ENCODE measurements around the gene DLX1.

DNA sequence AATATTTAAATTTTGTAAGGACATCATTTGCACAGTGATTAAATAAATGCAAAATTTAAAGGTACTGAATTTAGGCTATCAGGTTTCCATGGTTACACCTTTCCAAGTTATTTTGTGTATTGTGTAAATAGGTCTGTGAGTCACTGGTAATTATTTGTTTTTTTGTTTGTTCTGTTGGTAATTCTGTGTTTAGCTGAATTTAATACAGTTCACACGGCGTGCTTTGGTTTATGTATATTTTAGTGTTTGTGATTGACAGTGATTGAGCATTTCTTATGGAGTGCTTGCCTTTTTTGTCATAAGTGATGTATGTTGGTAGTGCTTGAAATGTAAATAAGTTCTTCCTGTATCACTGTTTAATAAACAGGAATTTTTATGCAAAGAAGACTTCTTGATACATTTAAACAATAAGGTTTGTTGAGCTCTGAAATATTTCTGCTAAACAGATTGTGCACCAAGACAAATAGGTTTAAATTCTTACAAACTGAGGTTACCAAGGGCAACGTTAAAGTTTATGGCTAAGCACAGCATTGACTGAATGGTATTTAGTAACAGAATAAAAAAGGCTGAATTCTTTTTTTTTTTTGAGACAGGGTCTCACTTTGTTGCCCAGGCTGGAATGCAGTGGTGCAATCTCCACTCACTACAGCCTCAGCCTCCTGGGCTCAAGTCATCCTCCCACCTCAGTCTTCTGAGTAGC lies 38.3 kb upstream of the DLX1 start:
- TF ChIP-seq, protein P1, sequence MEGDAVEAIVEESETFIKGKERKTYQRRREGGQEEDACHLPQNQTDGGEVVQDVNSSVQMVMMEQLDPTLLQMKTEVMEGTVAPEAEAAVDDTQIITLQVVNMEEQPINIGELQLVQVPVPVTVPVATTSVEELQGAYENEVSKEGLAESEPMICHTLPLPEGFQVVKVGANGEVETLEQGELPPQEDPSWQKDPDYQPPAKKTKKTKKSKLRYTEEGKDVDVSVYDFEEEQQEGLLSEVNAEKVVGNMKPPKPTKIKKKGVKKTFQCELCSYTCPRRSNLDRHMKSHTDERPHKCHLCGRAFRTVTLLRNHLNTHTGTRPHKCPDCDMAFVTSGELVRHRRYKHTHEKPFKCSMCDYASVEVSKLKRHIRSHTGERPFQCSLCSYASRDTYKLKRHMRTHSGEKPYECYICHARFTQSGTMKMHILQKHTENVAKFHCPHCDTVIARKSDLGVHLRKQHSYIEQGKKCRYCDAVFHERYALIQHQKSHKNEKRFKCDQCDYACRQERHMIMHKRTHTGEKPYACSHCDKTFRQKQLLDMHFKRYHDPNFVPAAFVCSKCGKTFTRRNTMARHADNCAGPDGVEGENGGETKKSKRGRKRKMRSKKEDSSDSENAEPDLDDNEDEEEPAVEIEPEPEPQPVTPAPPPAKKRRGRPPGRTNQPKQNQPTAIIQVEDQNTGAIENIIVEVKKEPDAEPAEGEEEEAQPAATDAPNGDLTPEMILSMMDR (IDR thresholded peaks at IDR 0.05): no peak
- TF ChIP-seq ZFX (IDR thresholded peaks at IDR 0.05; ENCODE audit: borderline replicate concordance): no peak

Data from 22Rv1 (cell line).